ENCODE measurements around the gene GNL2.

GRCh38 chr1:37602750-37603694 lies 7.3 kb upstream of the GNL2 start:
- TF ChIP-seq PKNOX1 (IDR thresholded peaks at IDR 0.05), result no peak
- no peak for TF ChIP-seq POLR2A (IDR thresholded peaks at IDR 0.05; ENCODE audit: low read depth, low read length)
- TF ChIP-seq MEF2A (IDR thresholded peaks at IDR 0.05; ENCODE audit: insufficient read depth, low read depth, low read length), result no peak
- TF ChIP-seq CTCF (IDR thresholded peaks at IDR 0.05 in 2 of 3, conservative IDR thresholded peaks at IDR 0.05 in 1 of 3; ENCODE audit: control insufficient read depth in 2 of 3, extremely low read depth in 1 of 3, insufficient read depth in 1 of 3, low read depth in 3 of 3, low read length in 3 of 3), result peak; percentile 63 to 75 (median 70)
- TF ChIP-seq CBFB (IDR thresholded peaks at IDR 0.05; ENCODE audit: low read depth), result no peak
- no peak for TF ChIP-seq TCF12 (IDR thresholded peaks at IDR 0.05; ENCODE audit: low read depth, low read length)
- TF ChIP-seq POLR2AphosphoS5 (IDR thresholded peaks at IDR 0.05; ENCODE audit: low read length), result no peak
- TF ChIP-seq LARP7 (IDR thresholded peaks at IDR 0.05), result no peak
